Measurements from ENCODE around the gene C11orf71.

GRCh38 chr11:114432893-114433292, 32.6 kb upstream of the C11orf71 start:
- TF ChIP-seq TCF7L2 (IDR thresholded peaks at IDR 0.05; ENCODE audit: low read depth, low read length) (no peak), SIN3A (IDR thresholded peaks at IDR 0.05; ENCODE audit: borderline replicate concordance, insufficient read depth, low read depth, low read length) (no peak), REST (IDR thresholded peaks at IDR 0.05; ENCODE audit: insufficient read depth in 1 of 2, low read depth in 2 of 2, low read length in 1 of 2) (no peak)
- TF ChIP-seq, protein P1, sequence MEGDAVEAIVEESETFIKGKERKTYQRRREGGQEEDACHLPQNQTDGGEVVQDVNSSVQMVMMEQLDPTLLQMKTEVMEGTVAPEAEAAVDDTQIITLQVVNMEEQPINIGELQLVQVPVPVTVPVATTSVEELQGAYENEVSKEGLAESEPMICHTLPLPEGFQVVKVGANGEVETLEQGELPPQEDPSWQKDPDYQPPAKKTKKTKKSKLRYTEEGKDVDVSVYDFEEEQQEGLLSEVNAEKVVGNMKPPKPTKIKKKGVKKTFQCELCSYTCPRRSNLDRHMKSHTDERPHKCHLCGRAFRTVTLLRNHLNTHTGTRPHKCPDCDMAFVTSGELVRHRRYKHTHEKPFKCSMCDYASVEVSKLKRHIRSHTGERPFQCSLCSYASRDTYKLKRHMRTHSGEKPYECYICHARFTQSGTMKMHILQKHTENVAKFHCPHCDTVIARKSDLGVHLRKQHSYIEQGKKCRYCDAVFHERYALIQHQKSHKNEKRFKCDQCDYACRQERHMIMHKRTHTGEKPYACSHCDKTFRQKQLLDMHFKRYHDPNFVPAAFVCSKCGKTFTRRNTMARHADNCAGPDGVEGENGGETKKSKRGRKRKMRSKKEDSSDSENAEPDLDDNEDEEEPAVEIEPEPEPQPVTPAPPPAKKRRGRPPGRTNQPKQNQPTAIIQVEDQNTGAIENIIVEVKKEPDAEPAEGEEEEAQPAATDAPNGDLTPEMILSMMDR (IDR thresholded peaks at IDR 0.05), result no peak

Measured in Panc1 (cell line).